ENCODE data around the gene CA11. TPM values are rescaled to one million over a fixed set of nuclear protein-coding genes. Genes with fewer than 3 reads are reported as not detected.

Gene CA11
- total and polyA plus RNA-seq, 2 experiments from 2014 or later: 8.8 to 29.7 TPM

DNA sequence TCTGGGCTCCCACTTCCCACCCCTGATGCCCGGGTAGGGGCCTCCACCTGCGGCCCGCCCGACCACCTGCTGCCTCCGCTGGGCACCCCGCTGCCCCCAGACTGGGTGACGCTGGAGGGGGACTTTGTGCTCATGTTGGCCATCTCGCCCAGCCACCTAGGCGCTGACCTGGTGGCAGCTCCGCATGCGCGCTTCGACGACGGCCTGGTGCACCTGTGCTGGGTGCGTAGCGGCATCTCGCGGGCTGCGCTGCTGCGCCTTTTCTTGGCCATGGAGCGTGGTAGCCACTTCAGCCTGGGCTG is 16.7 kb downstream of the CA11 start:
- DNase-seq (ENCODE audit: low spot score) (no peak), ATAC-seq (peak; percentile 6)
- peak overlapping the region; percentile 95 for H3K27ac Mint-ChIP-seq
- peak overlapping the region; percentile 69; the same call in 2 of the 3 replicates for H3K4me3 Mint-ChIP-seq
- no peaks in the 10 kb centered on the region; the same call in 1 of the 3 replicates for H3K9me3 Mint-ChIP-seq
- Histone ChIP-seq H3K27ac (ENCODE audit: low read depth) (peak overlapping the region; percentile 84; the same call in 1 of the 2 replicates), H3F3A (replicated peaks; ENCODE audit: low read depth) (peaks cover 31% of the 10 kb centered on the region; the same call in 1 of the 2 replicates), H3K27me3 (ENCODE audit: insufficient read depth) (no peaks in the 10 kb centered on the region), H3K4me2 (peak overlapping the region; percentile 83), H3K4me1 (ENCODE audit: insufficient read depth) (peaks cover 27% of the 10 kb centered on the region), H3K36me3 (ENCODE audit: insufficient read depth) (no peaks in the 10 kb centered on the region), H3K79me2 (replicated peaks; ENCODE audit: insufficient read depth) (peaks cover 11% of the 10 kb centered on the region), H3K4me3 (peak overlapping the region; percentile 52), H3K9me2 (ENCODE audit: insufficient read depth) (no peaks in the 10 kb centered on the region), H2AFZ (no peak overlapping the region), H4K20me1 (replicated peaks; ENCODE audit: insufficient read depth) (peaks cover 13% of the 10 kb centered on the region)
- H3K27me3 Mint-ChIP-seq (ENCODE audit: insufficient read depth, low read depth, poor library complexity): peaks cover 31% of the 10 kb centered on the region
- H3K4me1 Mint-ChIP-seq: peaks cover 34% of the 10 kb centered on the region
- TF ChIP-seq NANOG (IDR thresholded peaks at IDR 0.05; ENCODE audit: borderline replicate concordance) (no peak), POLR2AphosphoS5 (IDR thresholded peaks at IDR 0.05; ENCODE audit: low read depth) (peak; percentile 60), ZNF331 (CRISPR knock-in tag; IDR thresholded peaks at IDR 0.05; ENCODE audit: low read depth) (no peak), JUNB (IDR thresholded peaks at IDR 0.05; ENCODE audit: unreplicated experiment) (no peak), STAT1 (IDR thresholded peaks at IDR 0.05; ENCODE audit: unreplicated experiment) (no peak), ZNF114 (CRISPR knock-in tag; IDR thresholded peaks at IDR 0.05) (no peak), EZH2 (IDR thresholded peaks at IDR 0.05; ENCODE audit: low read depth, unreplicated experiment) (no peak)
- TF ChIP-seq, protein P1, sequence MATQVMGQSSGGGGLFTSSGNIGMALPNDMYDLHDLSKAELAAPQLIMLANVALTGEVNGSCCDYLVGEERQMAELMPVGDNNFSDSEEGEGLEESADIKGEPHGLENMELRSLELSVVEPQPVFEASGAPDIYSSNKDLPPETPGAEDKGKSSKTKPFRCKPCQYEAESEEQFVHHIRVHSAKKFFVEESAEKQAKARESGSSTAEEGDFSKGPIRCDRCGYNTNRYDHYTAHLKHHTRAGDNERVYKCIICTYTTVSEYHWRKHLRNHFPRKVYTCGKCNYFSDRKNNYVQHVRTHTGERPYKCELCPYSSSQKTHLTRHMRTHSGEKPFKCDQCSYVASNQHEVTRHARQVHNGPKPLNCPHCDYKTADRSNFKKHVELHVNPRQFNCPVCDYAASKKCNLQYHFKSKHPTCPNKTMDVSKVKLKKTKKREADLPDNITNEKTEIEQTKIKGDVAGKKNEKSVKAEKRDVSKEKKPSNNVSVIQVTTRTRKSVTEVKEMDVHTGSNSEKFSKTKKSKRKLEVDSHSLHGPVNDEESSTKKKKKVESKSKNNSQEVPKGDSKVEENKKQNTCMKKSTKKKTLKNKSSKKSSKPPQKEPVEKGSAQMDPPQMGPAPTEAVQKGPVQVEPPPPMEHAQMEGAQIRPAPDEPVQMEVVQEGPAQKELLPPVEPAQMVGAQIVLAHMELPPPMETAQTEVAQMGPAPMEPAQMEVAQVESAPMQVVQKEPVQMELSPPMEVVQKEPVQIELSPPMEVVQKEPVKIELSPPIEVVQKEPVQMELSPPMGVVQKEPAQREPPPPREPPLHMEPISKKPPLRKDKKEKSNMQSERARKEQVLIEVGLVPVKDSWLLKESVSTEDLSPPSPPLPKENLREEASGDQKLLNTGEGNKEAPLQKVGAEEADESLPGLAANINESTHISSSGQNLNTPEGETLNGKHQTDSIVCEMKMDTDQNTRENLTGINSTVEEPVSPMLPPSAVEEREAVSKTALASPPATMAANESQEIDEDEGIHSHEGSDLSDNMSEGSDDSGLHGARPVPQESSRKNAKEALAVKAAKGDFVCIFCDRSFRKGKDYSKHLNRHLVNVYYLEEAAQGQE (IDR thresholded peaks at IDR 0.05; ENCODE audit: unreplicated experiment): no peak
- TF ChIP-seq, protein P2, sequence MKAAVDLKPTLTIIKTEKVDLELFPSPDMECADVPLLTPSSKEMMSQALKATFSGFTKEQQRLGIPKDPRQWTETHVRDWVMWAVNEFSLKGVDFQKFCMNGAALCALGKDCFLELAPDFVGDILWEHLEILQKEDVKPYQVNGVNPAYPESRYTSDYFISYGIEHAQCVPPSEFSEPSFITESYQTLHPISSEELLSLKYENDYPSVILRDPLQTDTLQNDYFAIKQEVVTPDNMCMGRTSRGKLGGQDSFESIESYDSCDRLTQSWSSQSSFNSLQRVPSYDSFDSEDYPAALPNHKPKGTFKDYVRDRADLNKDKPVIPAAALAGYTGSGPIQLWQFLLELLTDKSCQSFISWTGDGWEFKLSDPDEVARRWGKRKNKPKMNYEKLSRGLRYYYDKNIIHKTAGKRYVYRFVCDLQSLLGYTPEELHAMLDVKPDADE (IDR thresholded peaks at IDR 0.05): no peak
- TF ChIP-seq, protein P3, sequence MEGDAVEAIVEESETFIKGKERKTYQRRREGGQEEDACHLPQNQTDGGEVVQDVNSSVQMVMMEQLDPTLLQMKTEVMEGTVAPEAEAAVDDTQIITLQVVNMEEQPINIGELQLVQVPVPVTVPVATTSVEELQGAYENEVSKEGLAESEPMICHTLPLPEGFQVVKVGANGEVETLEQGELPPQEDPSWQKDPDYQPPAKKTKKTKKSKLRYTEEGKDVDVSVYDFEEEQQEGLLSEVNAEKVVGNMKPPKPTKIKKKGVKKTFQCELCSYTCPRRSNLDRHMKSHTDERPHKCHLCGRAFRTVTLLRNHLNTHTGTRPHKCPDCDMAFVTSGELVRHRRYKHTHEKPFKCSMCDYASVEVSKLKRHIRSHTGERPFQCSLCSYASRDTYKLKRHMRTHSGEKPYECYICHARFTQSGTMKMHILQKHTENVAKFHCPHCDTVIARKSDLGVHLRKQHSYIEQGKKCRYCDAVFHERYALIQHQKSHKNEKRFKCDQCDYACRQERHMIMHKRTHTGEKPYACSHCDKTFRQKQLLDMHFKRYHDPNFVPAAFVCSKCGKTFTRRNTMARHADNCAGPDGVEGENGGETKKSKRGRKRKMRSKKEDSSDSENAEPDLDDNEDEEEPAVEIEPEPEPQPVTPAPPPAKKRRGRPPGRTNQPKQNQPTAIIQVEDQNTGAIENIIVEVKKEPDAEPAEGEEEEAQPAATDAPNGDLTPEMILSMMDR (conservative IDR thresholded peaks at IDR 0.05; ENCODE audit: low read depth in 2 of 2): peak in 1 of 2 experiments; percentile 21; a peak in 1 of 4 replicates
- peaks cover 7% of the 10 kb centered on the region; the same call in 2 of the 3 replicates for H3K36me3 Mint-ChIP-seq (ENCODE audit: low read depth)

Measured in GM23338 (cell line).